GDM1 (cell line): ENCODE results near the gene SHISAL1.

Experiments
- DNase-seq: peaks from one replicate; lab custom pipeline; 2025; lab: John Stamatoyannopoulos, UW

SHISAL1 gene

DNA sequence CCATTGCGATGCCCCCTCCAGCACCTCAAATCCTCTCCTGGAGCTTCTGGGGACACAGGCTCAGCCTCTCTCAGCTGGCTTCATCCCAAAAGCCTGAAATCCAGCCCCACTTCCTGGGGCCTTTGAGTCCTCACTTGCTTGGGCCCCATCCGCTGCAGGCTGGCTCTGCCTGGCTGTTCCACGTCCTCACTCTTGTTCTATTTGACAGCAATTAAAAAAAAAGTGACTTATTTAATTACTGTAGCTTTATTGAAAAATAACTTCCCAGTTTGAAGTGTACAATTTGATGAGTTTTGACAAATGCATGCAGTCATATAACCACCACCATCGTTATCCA is 104.8 kb downstream of the SHISAL1 start:
- no peak for DNase-seq

DNA sequence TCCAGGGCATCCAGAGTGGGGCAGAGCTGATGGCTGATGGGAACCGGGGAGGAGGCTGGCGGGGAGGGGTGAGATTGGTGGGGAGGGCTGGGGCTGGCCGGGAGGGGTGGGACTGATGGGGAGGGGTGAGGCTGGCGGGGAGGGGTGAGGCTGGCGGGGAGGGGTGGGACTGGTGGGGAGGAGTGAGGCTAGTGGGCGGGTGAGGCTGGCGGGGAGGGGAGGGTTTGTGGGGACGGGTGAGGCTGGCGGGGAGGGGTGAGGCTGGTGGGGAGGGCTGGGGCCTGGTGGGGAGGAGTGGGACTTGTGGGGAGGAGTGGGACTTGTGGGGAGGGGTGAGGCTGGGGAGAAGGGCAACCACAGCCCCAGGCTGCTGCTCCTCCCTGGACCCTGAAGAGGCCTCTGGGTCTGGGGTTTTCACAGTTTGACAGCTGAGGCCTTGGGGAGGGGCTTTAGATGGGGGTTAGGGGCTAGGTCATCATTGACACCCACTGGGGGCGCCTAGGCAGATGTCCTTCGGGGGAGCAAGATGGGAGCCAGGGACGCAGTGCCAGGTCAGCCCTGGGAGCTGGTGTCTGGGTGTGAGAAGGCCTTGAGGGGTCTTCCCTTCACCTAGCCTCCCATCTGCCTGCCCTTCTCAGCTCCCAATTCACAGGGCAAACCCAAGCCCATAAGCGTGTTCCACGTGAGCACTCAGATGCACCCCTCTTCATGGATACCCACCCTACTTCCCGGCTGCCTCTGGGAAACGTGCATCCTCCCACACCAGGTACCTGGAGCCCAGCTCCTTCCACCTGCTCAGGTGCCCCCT is 105.4 kb downstream of the SHISAL1 start:
- no peak for DNase-seq

DNA sequence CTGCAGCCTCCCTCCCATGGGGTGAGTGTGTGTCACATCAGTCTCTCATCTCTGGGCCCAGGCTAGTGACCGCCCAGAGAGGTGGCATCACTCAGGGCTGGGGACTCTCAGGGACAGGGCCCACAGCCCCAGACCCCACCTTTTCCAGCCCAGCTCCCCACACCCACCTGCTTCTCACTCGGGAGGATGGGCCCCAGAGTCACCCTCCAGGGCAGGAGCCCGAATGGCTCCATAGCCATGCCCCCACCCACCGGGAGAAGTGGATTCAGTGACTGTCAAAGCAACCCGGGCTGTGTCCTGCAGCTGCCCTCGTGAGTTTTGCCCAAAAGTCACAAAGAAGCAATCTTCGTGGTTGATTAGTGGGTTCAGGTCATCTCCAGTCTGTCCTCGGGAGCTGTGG is 106.1 kb downstream of the SHISAL1 start:
- no peak for DNase-seq

DNA sequence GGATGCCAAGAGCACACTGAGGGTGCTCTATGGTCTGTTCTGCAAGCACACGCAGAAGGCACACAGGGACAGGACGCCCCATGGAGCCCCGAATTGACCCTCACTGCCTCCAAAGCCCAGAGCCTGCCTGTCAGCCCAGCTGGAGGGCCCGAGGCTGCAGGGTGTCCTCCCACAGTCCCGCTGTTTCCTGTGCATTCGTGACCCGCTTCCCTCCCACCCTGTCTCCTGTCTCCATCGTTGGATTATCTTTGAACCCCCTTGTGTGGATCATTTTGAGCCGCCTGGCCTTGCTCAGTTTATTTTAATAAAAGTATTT is 106.5 kb downstream of the SHISAL1 start:
- DNase-seq: no peak

DNA sequence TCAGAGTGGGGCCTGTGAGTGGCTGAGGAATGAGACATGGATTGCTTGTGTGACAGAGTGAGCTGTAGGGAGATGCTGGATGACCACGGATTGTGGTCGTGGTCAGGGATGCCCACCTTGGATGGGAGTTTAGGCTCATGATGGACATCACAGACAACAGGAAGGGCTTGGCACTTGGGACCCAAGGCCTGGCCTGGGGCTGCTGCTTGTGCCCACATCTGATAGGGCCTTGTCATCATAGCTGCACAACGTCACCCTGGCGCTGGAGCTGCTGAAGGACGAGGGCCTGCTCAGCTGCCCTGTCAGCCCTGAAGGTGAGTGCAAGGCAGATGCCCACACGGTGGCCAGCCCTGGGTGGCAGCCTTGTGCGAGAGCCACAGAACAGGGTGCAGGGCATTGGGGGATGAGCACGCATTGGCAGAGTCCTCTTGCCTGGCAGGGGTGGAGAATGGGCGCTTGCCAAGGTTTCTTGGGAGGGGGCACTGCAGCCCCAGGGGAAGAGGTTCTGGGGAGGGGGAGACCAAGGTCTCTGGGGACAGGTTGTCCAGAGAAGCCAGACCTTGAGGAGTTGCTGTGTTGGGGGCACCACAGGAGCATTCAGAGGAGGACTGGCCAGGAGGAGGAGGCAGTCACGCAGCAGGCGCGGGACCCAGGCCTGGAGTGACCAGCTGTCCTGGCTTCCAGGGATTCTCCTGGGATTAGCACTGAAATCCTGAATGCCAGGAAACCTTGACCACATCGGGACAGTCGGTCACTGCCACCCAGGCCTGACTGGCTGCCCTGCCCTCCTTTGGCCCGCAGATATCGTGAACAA is 107.0 kb downstream of the SHISAL1 start:
- no peak for DNase-seq

DNA sequence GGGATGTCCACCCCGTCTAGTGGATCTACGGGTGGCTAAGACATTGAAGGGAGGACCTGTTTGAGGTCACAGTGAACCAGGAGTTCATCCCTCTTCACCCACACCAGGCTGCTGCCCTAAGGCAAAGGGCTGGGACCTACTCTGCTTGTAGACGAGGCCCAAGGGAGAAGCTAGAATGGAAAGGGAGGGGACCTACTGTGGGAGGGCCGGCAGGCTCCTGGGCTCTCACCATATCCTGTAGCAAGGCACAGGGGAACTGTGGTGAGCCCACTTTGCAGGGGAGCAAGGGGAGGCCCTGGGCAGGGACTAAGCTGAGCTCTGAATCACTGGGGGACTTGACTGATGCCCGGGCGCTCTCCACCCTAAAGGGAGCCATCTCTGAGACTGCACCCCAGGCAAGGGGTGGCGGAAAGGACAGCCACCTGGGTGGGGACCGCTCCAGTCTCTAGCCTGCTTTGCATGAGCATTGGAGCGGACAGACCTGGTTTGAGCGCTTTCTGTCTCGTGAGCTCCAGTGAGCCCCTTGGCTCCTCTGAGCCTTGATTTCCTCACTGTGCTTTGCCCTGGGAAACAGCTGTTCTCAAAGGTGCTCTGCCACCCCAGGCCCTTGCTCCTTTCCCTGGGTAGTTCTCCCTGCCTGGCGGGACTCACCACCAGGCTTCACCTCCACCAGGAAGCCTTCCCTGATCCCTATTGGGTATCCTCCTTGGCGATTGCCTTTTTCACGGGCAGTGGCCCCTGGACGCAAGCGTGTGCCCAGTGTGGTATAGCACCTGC is 107.8 kb downstream of the SHISAL1 start:
- DNase-seq: no peak

DNA sequence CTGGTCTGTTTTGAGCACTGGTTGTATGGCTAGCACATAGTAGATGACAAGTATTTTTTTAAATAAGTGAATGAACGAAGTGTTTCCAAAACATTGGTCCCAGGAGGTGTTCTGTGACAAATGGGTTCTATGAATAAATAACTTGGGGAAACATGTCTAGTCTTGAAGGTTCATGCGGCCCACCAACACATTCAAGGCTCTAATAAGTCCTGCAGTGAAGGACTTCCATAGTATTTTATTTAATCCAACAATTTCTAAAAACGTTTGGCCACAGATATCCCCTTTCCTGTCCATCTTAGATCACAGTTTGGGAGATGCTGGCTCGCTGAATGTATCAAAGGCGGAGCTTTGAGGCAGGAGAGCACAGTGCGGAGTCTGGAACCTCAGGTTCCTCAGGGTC is 109.5 kb downstream of the SHISAL1 start:
- no peak for DNase-seq

DNA sequence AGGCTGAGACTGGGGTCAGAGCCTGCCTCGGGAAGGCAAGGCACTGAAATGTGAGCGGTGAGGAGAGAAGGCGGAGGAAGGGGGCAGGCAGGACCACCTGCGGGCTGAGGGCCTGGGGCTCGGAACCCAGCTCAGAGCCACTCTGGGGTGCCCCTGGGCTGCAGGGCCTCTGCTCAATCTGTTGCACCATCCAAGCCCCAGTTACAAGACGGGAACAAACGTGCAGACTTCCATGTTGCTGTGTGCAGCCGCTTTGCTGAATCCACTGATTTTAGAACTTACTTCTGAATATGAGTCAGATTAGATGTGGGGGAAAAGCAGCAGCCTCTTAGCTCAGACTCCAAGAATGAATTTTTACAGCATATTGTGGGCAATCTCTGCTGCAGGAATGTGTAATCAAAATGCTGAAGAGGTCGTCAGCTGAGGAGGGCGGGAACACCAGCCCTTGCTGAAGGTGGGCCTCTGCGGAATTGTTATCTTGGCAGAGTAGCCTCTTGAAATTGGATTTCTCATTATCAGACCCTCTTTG is 110.4 kb downstream of the SHISAL1 start:
- no peak for DNase-seq

DNA sequence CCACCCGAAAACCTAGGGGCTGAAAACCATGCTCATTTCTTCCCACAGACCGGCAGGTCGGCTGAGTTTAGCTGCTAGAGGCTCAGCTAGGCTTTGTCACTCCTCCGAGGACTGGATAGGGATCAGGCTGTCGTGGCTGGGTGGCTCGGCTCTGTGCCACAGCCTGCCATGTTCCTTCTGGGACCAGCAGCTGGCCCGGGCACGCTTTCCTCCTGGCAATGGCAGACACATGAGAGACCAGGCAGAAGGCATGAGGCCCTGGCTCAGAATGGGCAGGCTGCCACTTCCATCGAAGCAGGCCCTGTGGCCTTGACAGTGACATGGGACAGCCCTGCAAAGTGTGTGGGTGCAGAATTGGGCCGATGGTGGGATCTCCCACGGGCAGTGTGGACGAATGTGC is 111.1 kb downstream of the SHISAL1 start:
- DNase-seq: no peak

DNA sequence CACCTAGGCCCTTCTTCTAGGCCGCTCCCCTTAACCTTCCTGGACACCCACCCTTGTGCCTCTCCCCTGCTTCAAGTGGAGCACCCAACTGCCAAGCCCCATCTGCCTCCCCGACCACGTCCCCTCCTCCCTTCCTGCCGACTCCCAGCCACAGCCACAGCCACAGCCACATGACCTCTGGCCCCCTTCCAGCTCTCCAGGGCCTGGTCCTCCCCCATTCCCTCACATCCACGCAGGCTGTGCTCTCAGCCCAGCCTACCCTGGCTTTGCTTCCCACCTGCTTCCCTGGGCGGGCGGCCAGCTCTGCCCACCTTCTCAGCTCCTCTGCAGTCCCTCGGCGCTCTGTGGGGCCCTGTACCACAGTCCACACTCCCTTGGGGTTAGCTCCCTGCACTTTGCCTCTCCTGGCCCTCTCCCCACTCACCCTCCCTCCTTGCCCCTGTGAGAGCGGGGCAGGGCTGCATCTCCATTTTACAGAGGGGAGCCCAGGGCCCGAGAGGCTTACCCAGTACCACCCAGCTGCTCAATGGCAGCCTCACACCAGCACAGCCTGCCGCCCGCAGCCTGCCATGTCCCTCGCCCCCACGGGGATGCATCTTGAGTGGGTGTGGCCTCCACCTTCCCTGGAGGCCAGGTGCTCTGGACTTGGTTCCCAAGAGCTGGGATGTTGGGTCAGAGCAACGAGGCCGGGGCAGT is 111.7 kb downstream of the SHISAL1 start:
- peak; percentile 49 for DNase-seq

DNA sequence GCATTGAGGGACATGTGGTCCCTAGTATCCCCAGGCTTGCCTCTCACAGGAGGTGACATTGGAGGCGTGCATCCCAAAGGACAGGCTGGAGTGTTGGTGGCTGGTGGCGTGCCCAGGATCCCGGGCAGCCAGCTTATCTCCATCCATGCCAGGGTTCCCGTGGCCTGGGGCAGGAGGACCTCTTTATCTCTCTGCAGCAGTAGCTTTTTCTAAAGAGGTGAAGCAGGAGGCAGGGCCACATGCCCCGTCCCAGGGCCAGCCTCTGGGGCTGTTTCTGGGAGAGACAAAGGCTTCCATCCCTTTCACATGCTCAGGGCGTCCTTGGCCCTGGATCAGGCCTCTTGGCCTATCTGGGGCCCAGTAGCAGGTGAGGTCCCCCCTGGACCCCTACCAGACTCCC is 112.3 kb downstream of the SHISAL1 start:
- DNase-seq: no peak

DNA sequence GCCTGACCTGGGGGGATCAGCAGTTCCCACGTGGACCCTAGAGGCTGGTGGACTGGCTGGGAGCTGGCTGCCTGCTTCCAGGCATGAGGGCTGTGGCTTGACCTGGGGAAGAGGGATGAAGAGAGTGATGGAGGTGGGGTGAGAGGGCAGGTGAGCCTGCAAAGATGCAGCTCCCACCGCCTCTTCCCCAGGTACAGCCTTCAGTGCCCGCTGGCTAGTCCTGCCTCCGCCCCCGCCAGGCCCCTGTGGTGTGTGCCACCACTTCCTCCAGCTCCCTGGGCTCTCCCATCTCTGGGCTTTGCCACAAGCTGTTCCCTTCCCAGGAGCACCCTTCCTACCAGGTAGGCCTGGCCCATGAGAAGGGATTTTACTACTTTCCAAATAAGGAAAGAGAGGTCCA is 112.9 kb downstream of the SHISAL1 start:
- no peak for DNase-seq

DNA sequence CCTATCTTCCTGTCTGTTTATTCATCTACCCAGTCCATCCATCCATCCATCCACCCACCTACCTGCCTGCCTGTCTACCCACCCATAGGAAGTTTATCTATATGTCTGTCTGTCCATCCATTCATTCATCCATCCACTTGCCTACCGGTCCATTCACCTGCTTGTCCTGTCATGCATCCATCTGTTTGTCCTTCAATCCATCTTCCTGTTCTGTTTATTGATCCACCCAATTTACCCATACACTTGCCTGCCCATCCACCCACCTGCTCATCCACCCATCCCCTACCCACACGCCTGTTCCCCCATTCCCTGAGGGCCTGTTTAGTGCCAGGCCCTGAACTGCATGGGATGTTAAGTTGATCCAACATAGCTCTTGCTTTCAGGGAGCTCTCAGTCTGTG is 113.6 kb downstream of the SHISAL1 start:
- no peak for DNase-seq

DNA sequence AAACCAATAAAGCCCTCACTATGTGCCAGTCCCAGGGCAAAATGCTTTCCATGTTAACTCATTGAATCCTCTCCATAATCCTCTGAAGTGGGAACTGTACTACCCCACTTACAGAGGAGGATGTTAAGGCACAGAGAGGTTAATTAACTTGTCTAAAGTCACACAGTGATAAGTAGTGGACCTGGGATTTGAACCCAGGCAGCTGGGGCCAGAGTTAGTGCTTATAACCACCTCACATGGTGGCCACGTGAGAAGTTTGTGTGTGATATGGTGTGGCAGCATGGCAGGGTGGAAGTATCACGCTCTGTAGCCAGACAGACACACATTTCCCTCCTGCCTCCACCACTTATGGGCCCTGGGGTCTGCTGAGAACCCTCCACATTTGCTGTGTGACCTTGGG is 115.5 kb downstream of the SHISAL1 start:
- no peak for DNase-seq

DNA sequence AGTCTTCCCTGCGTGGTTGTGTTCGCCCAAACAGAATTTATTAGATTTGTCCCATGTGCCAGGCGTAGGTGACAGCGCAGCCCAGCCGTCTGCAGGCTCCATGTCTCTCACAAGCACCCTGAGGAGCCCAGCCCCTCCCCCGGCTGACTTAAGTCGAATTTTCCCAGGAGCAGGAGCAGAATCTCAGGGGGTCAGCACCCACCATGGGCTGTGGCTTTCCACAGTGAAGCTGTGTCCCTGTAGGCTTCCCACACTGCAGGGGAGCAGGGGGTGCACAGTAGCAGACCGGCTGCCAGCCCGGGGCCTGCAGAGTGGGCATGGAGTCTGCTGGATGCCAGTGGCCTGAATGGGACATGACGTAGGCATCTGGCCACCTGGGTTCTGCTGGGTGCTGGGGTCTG is 116.0 kb downstream of the SHISAL1 start:
- DNase-seq: no peak

DNA sequence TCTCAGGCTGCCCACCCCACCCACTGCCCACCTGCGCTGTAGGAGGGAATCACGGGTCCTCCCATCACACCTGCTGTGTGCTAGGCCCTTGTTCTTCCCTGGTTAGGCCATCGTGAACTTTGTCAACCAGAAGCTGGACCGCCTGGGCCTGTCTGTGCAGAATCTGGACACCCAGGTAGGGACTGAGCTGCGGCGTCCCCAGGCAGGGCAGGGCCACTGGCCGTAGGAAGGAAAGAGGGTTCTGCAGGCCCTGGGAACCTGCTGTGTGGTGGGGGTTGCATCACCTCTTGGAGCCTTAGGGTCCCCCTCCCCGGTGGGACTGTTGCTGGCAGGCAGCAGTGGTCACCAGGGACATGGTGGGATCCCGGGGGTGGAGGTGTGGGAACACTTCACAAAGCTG is 116.5 kb downstream of the SHISAL1 start:
- no peak for DNase-seq

DNA sequence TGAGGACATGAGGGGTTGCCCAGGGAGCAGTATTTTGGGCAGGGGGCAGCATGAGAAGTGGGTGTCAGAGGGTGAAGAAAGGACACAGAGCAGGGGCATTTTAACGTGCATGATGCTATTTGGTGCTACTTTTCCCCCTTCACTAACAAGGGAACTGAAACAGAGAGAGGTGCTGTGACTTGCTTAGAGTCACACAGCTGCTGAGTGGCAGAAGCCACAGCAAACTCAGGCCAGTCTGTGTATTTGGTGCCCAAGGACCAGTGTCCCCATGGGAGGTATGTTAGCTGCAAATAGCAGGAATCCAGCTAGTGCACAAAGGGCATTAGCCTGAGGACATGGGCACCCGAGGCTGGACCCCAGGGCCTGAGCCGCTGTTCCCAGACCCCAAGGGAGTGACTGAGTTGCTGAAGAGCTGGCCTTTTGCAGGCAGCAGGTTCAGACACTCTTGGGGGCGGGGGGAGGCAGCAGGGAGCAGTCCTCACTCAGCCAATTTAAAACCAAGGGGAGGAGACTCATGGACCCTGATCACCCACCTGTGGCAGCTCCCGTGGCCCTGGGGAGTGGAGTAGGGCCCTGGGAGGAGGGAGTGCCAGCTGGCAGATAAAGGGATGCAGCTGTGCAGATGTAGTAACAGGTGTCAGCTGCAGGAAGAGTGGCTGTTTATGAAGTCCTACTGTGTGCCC is 117.4 kb downstream of the SHISAL1 start:
- DNase-seq: no peak

DNA sequence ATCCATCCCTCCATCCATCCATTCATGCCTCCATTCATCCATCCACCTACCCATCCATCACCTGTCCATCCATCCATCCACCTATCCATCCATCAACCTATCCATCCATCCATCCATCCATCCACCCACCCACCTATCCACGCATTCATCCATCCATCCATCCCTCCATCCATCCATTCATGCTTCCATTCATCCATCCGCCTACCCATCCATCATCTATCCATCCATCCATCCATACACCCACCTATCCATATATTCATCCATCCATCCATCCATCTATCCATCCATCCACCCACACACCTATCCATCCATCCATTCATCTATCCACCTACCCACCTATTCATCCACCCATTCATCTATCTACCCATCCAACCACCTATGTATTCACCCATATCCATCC is 118.2 kb downstream of the SHISAL1 start:
- DNase-seq: no peak
